Spleen (tissue), 7 donors: Measurements from ENCODE around the gene MAP2.

Experiments
- CTCF ChIP-seq, 11 experiments: fragments of 200-600 bp in 7 of 11; fragments of 450-650 bp in 4 of 11; sonication (generic) in 4 of 11; IDR thresholded peaks in 8 of 11; conservative IDR thresholded peaks in 3 of 11; 1 replicate in 7 of 11; 2 replicates in 4 of 11; pipeline versions ENCODE4 v1.4.0 to v1.8.0; 2016 to 2021; ENCODE audit warnings: antibody characterized with exemption in 11 of 11, inconsistent platforms in 4 of 11, mild to moderate bottlenecking in 1 of 11
- POLR2A ChIP-seq, 3 donors: fragments of 450-650 bp; IDR thresholded peaks; one replicate each; pipeline ENCODE4 v1.5.1; 2017; ENCODE audit warnings: antibody characterized with exemption in 3 of 3, mild to moderate bottlenecking in 1 of 3
- POLR2AphosphoS5 ChIP-seq, 3 donors: sonication (generic); formaldehyde crosslinking; IDR thresholded peaks; one replicate each; pipeline ENCODE4 v1.5.1; 2017; ENCODE audit warnings: antibody characterized with exemption in 3 of 3
- donor health status: DM: no; HTN: no; CAD: no; lungs with moderate emphysema.
- donor health status: DM: no; HTN: no; CAD: no.
- donor health status: DM: no; HTN: no; CAD: no.

DNA sequence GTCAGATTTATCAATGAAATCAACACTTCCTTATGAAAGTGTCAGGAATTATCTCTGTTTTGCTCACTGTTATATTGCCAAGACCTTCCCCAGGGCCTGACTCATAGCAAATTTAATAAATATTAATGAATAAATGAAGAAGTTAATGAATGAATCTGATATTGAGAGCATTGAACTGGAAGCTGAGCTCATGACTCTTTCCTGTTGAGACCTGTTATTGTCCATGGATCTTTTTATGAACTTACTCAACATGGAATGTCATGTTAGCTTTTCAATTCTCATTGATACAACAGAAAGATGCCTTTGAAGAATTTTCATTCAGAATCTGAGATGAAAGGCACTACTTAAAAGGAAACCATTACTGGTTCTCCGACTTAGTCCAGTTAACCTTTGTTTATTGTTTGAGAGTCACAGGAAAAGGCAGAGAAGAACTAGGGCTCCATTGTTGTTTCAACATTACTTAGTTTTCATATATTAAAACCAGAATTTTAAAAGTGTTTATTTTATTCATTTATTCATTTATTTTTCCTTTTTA lies 257.4 kb downstream of the MAP2 start:
- TF ChIP-seq CTCF (IDR thresholded peaks at IDR 0.05 in 8 of 11, conservative IDR thresholded peaks at IDR 0.05 in 3 of 11) (no peak), POLR2A (IDR thresholded peaks at IDR 0.05) (no peak), POLR2AphosphoS5 (IDR thresholded peaks at IDR 0.05) (no peak)
